ENCODE results near the gene TRMT13.

TRMT13 gene, protein sequence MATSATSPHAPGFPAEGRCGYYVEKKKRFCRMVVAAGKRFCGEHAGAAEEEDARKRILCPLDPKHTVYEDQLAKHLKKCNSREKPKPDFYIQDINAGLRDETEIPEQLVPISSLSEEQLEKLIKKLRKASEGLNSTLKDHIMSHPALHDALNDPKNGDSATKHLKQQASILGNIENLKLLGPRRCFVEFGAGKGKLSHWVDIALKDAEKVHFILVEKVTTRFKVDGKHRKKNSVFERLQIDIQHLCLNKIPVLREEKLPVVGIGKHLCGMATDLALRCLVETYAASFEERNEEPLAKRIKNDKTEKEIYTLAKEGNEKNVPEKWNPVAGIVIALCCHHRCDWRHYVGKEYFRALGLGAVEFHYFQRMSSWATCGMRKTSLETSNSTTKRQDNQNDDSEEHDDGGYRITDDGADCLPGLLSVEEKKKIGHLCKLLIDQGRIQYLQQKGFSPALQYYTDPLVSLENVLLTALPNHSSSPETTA

DNA sequence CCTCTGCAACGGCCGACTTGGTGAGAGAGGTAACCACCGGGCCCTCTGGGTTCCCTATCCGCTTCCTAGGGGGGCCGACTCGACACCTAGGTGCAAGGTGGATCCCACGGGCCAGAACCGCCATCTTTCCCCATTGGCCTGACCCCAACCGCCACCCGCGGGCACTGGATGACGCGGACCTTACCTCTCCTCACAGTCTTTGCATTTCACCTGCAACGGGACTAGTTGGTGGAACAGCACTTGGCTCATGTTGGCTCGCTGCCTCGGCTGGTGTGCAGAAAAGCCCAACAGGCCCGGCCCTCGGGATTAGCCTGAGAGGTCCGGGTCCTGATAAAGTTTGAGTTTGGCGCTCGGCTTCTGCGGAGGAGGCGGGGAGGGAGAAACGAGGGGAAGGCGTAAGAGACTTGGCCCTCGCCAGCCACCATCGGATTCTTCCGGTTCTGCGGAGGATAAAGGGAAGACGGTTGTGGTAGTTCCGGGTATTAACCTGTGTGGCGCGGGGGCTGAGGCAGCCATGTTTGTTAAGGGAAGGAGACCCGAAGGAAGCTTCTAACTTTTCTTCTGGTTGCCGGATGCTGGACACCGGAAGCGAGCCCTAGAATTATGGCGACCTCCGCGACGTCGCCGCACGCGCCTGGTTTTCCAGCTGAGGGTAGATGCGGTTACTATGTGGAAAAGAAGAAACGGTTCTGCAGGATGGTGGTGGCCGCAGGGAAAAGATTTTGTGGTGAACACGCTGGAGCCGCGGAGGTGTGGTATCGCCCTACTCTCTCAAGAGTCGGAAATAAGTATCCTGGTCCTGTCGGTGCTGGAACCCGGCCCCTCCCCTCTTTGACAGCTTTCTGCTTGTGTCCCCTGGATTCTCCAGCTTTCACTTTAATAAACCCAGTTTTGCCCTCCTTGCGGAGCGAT lies at the start of gene TRMT13, which contains the start of gene SASS6:
TSS of gene TRMT13 (plus strand) at position 598 of the 912 bp plus-strand sequence. CDS start at position 604, 6 bp downstream.
TSS of gene SASS6 (minus strand) at position 365 of the 912 bp plus-strand sequence. CDS start at position 249, 116 bp downstream.
- TF ChIP-seq, protein P1, sequence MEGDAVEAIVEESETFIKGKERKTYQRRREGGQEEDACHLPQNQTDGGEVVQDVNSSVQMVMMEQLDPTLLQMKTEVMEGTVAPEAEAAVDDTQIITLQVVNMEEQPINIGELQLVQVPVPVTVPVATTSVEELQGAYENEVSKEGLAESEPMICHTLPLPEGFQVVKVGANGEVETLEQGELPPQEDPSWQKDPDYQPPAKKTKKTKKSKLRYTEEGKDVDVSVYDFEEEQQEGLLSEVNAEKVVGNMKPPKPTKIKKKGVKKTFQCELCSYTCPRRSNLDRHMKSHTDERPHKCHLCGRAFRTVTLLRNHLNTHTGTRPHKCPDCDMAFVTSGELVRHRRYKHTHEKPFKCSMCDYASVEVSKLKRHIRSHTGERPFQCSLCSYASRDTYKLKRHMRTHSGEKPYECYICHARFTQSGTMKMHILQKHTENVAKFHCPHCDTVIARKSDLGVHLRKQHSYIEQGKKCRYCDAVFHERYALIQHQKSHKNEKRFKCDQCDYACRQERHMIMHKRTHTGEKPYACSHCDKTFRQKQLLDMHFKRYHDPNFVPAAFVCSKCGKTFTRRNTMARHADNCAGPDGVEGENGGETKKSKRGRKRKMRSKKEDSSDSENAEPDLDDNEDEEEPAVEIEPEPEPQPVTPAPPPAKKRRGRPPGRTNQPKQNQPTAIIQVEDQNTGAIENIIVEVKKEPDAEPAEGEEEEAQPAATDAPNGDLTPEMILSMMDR (IDR thresholded peaks at IDR 0.05; ENCODE audit: borderline replicate concordance, insufficient read depth, low read depth, low read length) = no peak
- H3K4me3 ChIP-seq (ENCODE audit: low read depth, low read length) = peak within 1 kb of the TSS; percentile 94

DNA sequence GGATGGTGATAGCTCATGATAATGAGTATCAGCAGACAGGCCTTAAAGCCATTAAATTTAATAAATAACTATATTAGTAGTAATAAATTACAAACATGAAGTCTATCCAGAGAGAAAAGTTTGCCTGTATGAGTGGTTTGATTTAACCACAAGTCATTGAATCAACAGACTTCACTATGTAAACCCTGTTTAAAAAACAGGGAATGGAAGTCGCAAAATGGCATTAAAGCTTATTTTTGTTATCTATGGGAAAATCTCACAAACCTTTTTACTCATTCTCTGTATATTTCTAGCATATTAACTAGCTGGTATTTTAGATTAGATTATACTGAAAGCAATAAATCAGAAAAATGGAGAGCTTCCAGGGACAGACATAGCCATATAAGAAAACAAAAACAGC lies 45.6 kb upstream of the TRMT13 start:
- TF ChIP-seq, protein P1 (IDR thresholded peaks at IDR 0.05; ENCODE audit: borderline replicate concordance, insufficient read depth, low read depth, low read length) = no peak
- H3K4me3 ChIP-seq (ENCODE audit: low read depth, low read length) = no peak overlapping the region

DNA sequence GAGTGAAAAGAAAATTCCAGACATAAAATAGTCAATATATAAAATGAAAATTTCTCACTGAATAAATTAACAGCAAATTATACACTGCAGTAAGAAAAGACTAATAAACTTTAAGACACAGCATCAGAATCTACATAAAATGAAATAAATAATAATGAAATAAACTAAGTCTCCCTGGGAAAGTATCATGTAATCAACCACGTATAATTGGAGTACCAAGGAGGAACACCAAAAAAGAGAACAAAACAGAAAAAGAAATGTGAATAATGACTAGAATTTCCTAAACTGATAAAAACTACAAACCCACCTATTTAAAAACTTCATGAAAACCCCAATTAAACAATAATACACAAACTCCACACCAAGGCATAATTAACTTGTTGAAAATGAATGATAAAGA lies 43.9 kb upstream of the TRMT13 start:
- no peak overlapping the region for H3K4me3 ChIP-seq (ENCODE audit: low read depth, low read length)
- TF ChIP-seq, protein P1 (IDR thresholded peaks at IDR 0.05; ENCODE audit: borderline replicate concordance, insufficient read depth, low read depth, low read length) = no peak

DNA sequence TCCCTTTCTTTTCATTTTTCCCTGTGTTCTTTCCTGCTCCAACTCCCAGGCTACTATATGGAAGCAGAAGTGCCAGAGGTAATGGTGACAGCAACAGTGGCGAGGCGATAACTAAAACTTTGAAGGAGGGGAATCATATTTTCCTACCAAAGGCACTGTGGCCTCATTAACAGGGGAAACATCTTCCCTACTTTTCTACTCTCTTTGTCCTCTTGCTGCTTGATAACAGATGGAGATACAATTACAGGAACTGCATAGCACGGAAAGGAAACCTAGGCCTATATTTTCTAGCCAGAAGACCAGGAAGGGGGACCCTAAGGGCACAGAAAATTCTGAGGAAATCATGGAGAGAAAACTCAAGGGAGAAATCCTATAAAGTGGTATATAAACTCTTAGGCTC lies 42.5 kb upstream of the TRMT13 start:
- H3K4me3 ChIP-seq (ENCODE audit: low read depth, low read length) = no peak overlapping the region
- TF ChIP-seq, protein P1 (IDR thresholded peaks at IDR 0.05; ENCODE audit: borderline replicate concordance, insufficient read depth, low read depth, low read length) = no peak

DNA sequence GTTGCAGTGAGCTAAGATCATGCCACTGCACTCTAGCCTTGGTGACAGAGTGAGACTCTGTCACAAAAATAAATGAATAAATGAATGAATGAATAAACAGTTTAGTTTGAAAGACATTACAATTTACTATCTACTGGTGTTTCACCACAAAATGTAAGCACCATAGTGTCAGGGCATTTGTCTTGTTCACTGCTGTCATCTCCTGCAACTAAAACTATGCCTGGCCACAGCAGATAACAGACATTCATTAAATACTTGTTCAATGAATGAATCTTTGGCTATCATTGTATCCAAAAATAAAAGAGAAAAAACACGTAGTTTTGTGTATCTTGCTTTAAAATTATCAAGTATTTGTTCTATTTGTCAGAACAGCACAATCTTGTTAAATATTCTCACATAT lies 32.8 kb upstream of the TRMT13 start:
- no peak overlapping the region for H3K4me3 ChIP-seq (ENCODE audit: low read depth, low read length)
- TF ChIP-seq, protein P1 (IDR thresholded peaks at IDR 0.05; ENCODE audit: borderline replicate concordance, insufficient read depth, low read depth, low read length) = no peak

DNA sequence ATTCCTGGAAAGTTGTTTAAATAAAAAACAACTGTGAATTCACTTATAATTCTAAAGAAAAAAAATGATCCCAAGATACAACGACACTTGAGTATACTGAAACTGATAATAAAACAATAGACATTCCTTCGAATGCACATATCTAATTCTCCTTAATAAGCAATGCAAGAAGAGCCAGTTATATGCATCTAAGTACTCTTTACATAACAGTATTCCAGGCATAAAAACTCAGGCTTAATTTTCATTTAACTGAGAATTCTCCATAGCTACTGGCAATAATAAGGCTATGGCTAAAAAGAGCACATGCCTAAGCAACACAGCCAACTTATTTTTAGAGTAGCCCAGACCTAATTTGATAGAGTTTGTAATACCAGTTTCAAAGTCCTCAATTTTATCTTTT lies 31.4 kb upstream of the TRMT13 start:
- TF ChIP-seq, protein P1 (IDR thresholded peaks at IDR 0.05; ENCODE audit: borderline replicate concordance, insufficient read depth, low read depth, low read length) = no peak
- no peak overlapping the region for H3K4me3 ChIP-seq (ENCODE audit: low read depth, low read length)

Measured in GM12875 (cell line).